Upper lobe of left lung (tissue), 6 donors: ENCODE data around the gene FOXR1. TPM values are rescaled to one million over a fixed set of nuclear protein-coding genes. Genes with fewer than 3 reads are reported as not detected.
"Not testable (repeated sequence)": the region's sequence is repeated elsewhere in the genome, so short reads cannot be mapped to it uniquely, and the experiment has no call there.

ENCODE experiments used
- ATAC-seq, 2 donors: fragments of 200-7000 bp; cut with Tn5 transposase; one replicate each; pipeline ENCODE4 v1.9.1; 2022; ENCODE audit warnings: mild to moderate bottlenecking in 2 of 2, moderate library complexity in 2 of 2; ENCODE audit not compliant: low FRiP score in 2 of 2
- DNase-seq, 2 donors: peaks; one replicate each; pipeline ENCODE4 v3.0.0-alpha.2; 2019 to 2020
- H3K27ac ChIP-seq, 4 donors: fragments of 200-600 bp; sonication (generic); one replicate each; pipeline ENCODE4 v1.5.1; 2016 to 2019
- H3K27me3 ChIP-seq, 4 donors: fragments of 200-600 bp; sonication (generic); one replicate each; pipeline ENCODE4 v1.5.1; 2017 to 2019
- H3K36me3 ChIP-seq, 4 donors: fragments of 200-600 bp; sonication (generic); one replicate each; pipeline ENCODE4 v1.5.1; 2016 to 2019
- H3K4me1 ChIP-seq, 4 donors: fragments of 200-600 bp; sonication (generic); one replicate each; pipeline ENCODE4 v1.5.1; 2018 to 2019
- H3K4me3 ChIP-seq, 4 donors: fragments of 200-600 bp; sonication (generic); one replicate each; pipeline ENCODE4 v1.5.1; 2017 to 2019; ENCODE audit warnings: mild to moderate bottlenecking in 2 of 4, moderate library complexity in 1 of 4
- H3K9me3 ChIP-seq, 4 donors: fragments of 200-600 bp; sonication (generic); one replicate each; pipeline ENCODE4 v1.5.1; 2018 to 2019
- EP300 ChIP-seq, 4 donors: sonication (generic); formaldehyde crosslinking; IDR thresholded peaks; one replicate each; pipeline ENCODE4 v1.5.1; 2017; ENCODE audit warnings: antibody characterized with exemption in 4 of 4, control low read depth in 2 of 4
- POLR2A ChIP-seq, 4 donors: fragments of 450-650 bp; IDR thresholded peaks; one replicate each; pipeline ENCODE4 v1.5.1; 2016 to 2017; ENCODE audit warnings: antibody characterized with exemption in 4 of 4, mild to moderate bottlenecking in 2 of 4
- POLR2AphosphoS5 ChIP-seq, 2 donors: sonication (generic); formaldehyde crosslinking; IDR thresholded peaks; one replicate each; pipeline ENCODE4 v1.5.1; 2017; ENCODE audit warnings: antibody characterized with exemption in 2 of 2
- WGBS, 2 donors: methylation state at CpG; one replicate each; pipeline ENCODE4 v1.1.5; 2017 to 2018; 5-methylcytosine and 5-hydroxymethylcytosine counted together
- total RNA-seq, 6 donors: library from RNA; depleted of rRNA in 4 of 6; stranded (reverse); fragments of >200 nt in 4 of 6; gene quantifications; one replicate each; pipeline versions ENCODE4 v1.1.0 to v1.2.1, GENCODE V29; 2016 to 2021
- TF ChIP-seq, protein P1 (sequence below), 6 experiments: fragments of 450-650 bp in 4 of 6; fragments of 200-600 bp in 2 of 6; sonication (generic) in 2 of 6; IDR thresholded peaks; one replicate each; pipeline ENCODE4 v1.5.1; 2016 to 2019; ENCODE audit warnings: antibody characterized with exemption in 6 of 6
- donor health status: DM: no; HTN: no; CAD: no; lungs with moderate emphysema.
- donor health status: DM: no; HTN: yes; CAD: no; lungs with severe emphysema.

The FOXR1 gene
- total RNA-seq, 6 donors from 2014 or later, result not detected

- Histone ChIP-seq H3K4me1 (no peaks in the 10 kb centered on the region), H3K9me3 (no peaks in the 10 kb centered on the region), H3K27ac (no peak overlapping the region), H3K27me3 (no peaks in the 10 kb centered on the region), H3K4me3 (no peak overlapping the region), H3K36me3 (no peaks in the 10 kb centered on the region)
- DNase-seq (no peak), ATAC-seq (no peak)
- WGBS, 2 donors, result 55 to 69% methylated on average over 2 to 6 of the region's 6 CpGs
- TF ChIP-seq, protein P1, sequence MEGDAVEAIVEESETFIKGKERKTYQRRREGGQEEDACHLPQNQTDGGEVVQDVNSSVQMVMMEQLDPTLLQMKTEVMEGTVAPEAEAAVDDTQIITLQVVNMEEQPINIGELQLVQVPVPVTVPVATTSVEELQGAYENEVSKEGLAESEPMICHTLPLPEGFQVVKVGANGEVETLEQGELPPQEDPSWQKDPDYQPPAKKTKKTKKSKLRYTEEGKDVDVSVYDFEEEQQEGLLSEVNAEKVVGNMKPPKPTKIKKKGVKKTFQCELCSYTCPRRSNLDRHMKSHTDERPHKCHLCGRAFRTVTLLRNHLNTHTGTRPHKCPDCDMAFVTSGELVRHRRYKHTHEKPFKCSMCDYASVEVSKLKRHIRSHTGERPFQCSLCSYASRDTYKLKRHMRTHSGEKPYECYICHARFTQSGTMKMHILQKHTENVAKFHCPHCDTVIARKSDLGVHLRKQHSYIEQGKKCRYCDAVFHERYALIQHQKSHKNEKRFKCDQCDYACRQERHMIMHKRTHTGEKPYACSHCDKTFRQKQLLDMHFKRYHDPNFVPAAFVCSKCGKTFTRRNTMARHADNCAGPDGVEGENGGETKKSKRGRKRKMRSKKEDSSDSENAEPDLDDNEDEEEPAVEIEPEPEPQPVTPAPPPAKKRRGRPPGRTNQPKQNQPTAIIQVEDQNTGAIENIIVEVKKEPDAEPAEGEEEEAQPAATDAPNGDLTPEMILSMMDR (IDR thresholded peaks at IDR 0.05), result no peak
- TF ChIP-seq POLR2A (IDR thresholded peaks at IDR 0.05) (no peak), POLR2AphosphoS5 (IDR thresholded peaks at IDR 0.05) (no peak), EP300 (IDR thresholded peaks at IDR 0.05) (no peak)
Observed at GRCh38 chr11:118953265-118953664, 18.3 kb upstream of the FOXR1 start.

- WGBS, 2 donors, result 66 to 79% methylated on average over 6 of the region's 6 CpGs
- H3K27me3 ChIP-seq, H3K36me3 ChIP-seq, DNase-seq, H3K4me3 ChIP-seq, ATAC-seq, H3K4me1 ChIP-seq, H3K9me3 ChIP-seq, H3K27ac ChIP-seq: not testable (repeated sequence)
Observed at GRCh38 chr11:118953976-118954375, 17.6 kb upstream of the FOXR1 start.

- Histone ChIP-seq H3K36me3 (no peaks in the 10 kb centered on the region), H3K4me1 (no peaks in the 10 kb centered on the region), H3K27me3 (no peaks in the 10 kb centered on the region), H3K27ac (no peak within 1 kb of the TSS), H3K9me3 (no peaks in the 10 kb centered on the region), H3K4me3 (no peak within 1 kb of the TSS)
- DNase-seq (peak; percentile 86 to 90), ATAC-seq (peak; percentile 93 to 94)
- WGBS, 2 donors, result 14 to 40% methylated on average over 1 of the region's 7 CpGs
- TF ChIP-seq POLR2A (IDR thresholded peaks at IDR 0.05), result no peak
- TF ChIP-seq, protein P1 (IDR thresholded peaks at IDR 0.05), result peak; percentile 90 to 99 (median 98)
Observed at GRCh38 chr11:118956094-118956846, 15.3 kb upstream of the FOXR1 start, which contains the start of gene UPK2. Gene UPK2 (plus strand): TSS chr11:118956298. CDS start chr11:118956351, 53 bp downstream.

DNA sequence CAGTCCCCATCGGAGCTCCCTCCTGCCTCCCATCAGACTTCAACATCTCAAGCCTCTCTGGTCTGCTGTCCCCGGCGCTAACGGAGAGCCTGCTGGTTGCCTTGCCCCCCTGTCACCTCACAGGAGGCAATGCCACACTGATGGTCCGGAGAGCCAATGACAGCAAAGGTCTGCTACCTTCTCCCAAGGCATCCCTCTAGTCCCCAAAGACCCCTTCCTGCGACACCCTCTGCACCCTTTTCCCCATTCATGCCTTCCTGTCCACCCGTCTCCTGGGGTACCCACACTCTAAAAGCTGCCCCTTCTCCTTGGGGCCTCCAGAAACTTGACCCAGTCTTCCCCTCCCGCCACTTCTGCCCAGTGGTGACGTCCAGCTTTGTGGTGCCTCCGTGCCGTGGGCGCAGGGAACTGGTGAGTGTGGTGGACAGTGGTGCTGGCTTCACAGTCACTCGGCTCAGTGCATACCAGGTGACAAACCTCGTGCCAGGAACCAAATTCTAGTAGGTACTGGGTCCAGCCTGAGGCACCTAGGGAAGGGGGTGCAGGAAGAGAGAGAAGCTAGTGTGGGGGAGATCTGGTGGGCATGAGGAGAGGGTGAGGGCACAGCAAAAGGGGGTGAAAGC, 14.6 kb upstream of the FOXR1 start:
- Histone ChIP-seq H3K36me3 (no peaks in the 10 kb centered on the region), H3K9me3 (no peaks in the 10 kb centered on the region), H3K27ac (no peak overlapping the region), H3K4me3 (no peak overlapping the region), H3K27me3 (no peaks in the 10 kb centered on the region), H3K4me1 (no peaks in the 10 kb centered on the region)
- ATAC-seq, result no peak
- no peak for TF ChIP-seq POLR2A (IDR thresholded peaks at IDR 0.05)
- TF ChIP-seq POLR2AphosphoS5 (IDR thresholded peaks at IDR 0.05), result no peak
- TF ChIP-seq EP300 (IDR thresholded peaks at IDR 0.05), result no peak
- TF ChIP-seq, protein P1 (IDR thresholded peaks at IDR 0.05), result peak in 2 of 6 experiments; percentile 13 to 24
- 53 to 57% methylated on average over 13 to 14 of the region's 14 CpGs for WGBS, 2 donors
- peak in 1 of 2 donors; percentile 49 for DNase-seq

DNA sequence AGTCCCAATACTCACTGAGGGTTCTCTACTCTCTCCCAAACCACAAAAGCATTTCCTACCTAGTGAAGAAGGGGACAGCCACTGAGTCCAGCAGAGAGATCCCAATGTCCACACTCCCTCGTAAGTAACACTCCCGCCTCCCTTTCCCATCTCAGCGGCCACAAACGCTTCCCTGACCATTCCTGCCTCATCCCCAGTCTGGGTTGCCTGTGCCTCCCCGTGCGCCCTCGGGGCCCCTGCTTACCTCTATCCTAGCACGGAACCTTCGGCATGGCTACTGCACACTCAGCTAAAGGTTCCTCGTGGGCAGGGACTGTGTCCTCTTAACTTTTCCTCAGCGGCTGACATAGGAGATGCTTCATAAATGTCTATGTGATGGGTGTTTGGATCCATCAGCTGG, 14.0 kb upstream of the FOXR1 start:
- 87 to 92% methylated on average over 11 of the region's 11 CpGs for WGBS, 2 donors
- ATAC-seq (no peak), DNase-seq (peak in 1 of 2 donors; percentile 33)
- H3K27me3 ChIP-seq, result no peaks in the 10 kb centered on the region
- no peak for TF ChIP-seq EP300 (IDR thresholded peaks at IDR 0.05)
- TF ChIP-seq, protein P1 (IDR thresholded peaks at IDR 0.05), result no peak
- no peak for TF ChIP-seq POLR2AphosphoS5 (IDR thresholded peaks at IDR 0.05)
- no peak for TF ChIP-seq POLR2A (IDR thresholded peaks at IDR 0.05)
- H3K4me3 ChIP-seq, result no peak overlapping the region
- no peaks in the 10 kb centered on the region for H3K36me3 ChIP-seq
- H3K27ac ChIP-seq, result no peak overlapping the region
- H3K4me1 ChIP-seq, result no peaks in the 10 kb centered on the region
- H3K9me3 ChIP-seq, result no peaks in the 10 kb centered on the region
